Esophagus squamous epithelium (tissue), 5 donors: ENCODE results near the gene PHGDH. TPM values are rescaled to one million over a fixed set of nuclear protein-coding genes. Genes with fewer than 3 reads are reported as not detected.

Experiments used
- DNase-seq: peaks from one replicate; lab custom pipeline; 2025; lab: John Stamatoyannopoulos, UW
- H3K27ac ChIP-seq, 4 donors: fragments of 200-600 bp; sonication (generic); one replicate each; pipeline ENCODE4 v1.5.1; 2016 to 2019; ENCODE audit warnings: mild to moderate bottlenecking in 1 of 4
- H3K27me3 ChIP-seq, 4 donors: fragments of 200-600 bp; sonication (generic); 1 replicate in 3 of 4; 2 replicates in 1 of 4; pipeline versions ENCODE4 v1.5.1 to v1.6.0; 2017 to 2021; ENCODE audit warnings: antibody characterized with exemption in 1 of 4
- H3K36me3 ChIP-seq, 3 donors: fragments of 200-600 bp; sonication (generic); one replicate each; pipeline ENCODE4 v1.5.1; 2016 to 2019
- H3K4me1 ChIP-seq, 3 donors: fragments of 200-600 bp; sonication (generic); one replicate each; pipeline ENCODE4 v1.5.1; 2017 to 2019
- H3K4me3 ChIP-seq, 4 donors: fragments of 200-600 bp; sonication (generic); 1 replicate in 3 of 4; 2 replicates in 1 of 4; pipeline ENCODE4 v1.5.1; 2016 to 2019; ENCODE audit warnings: mild to moderate bottlenecking in 2 of 4, moderate library complexity in 1 of 4
- H3K9me3 ChIP-seq, 3 donors: fragments of 200-600 bp; sonication (generic); one replicate each; pipeline ENCODE4 v1.5.1; 2016 to 2019
- CTCF ChIP-seq, 6 experiments: fragments of 450-650 bp in 4 of 6; fragments of 200-600 bp in 2 of 6; sonication (generic) in 2 of 6; IDR thresholded peaks; one replicate each; pipeline ENCODE4 v1.5.1; 2016 to 2019; ENCODE audit warnings: antibody characterized with exemption in 6 of 6, mild to moderate bottlenecking in 4 of 6, moderate library complexity in 4 of 6
- POLR2A ChIP-seq, 4 donors: fragments of 450-650 bp; IDR thresholded peaks; one replicate each; pipeline ENCODE4 v1.6.1; 2017; ENCODE audit warnings: antibody characterized with exemption in 4 of 4, mild to moderate bottlenecking in 4 of 4, moderate library complexity in 3 of 4
- WGBS, 2 donors: methylation state at CpG; one replicate each; pipeline ENCODE4 v1.1.5; 2018; 5-methylcytosine and 5-hydroxymethylcytosine counted together
- intact Hi-C: fragments of 100-400 bp; cut with DNase I; formaldehyde crosslinking; loops from one replicate; pipeline ENCODE4 v1.15.0; 2022
- total RNA-seq, 4 donors: library from RNA; depleted of rRNA; stranded (reverse); fragments of >200 nt; gene quantifications; one replicate each; pipeline ENCODE4 v1.1.0, GENCODE V29; 2016
- donor health status: DM: yes; HTN: yes; CAD: no.

Gene PHGDH
- total RNA-seq, 4 donors from 2014 or later, result 34.5 to 89.7 (median 43.2) TPM

GRCh38 chr1:119713749-119714456 lies 2.2 kb downstream of the PHGDH start:
- H3K27me3 ChIP-seq, result peaks cover 0 to 12% (median 0%) of the 10 kb centered on the region in 4 donors
- H3K4me1 ChIP-seq, result peaks cover 10 to 47% (median 22%) of the 10 kb centered on the region in 3 donors
- no peak for DNase-seq
- peak overlapping the region in 1 of 4 donors; percentile 72 for H3K4me3 ChIP-seq
- peak overlapping the region; percentile 65 to 88 (median 86) for H3K27ac ChIP-seq
- no peaks in the 10 kb centered on the region for H3K9me3 ChIP-seq
- WGBS, 2 donors, result 60 to 64% methylated on average over 5 to 6 of the region's 6 CpGs
- TF ChIP-seq POLR2A (IDR thresholded peaks at IDR 0.05) (no peak), CTCF (IDR thresholded peaks at IDR 0.05) (no peak)
- intact Hi-C loops, result no loop called here
- no peaks in the 10 kb centered on the region for H3K36me3 ChIP-seq

- H3K27me3 ChIP-seq, result peaks cover 0 to 12% (median 0%) of the 10 kb centered on the region in 4 donors
- 71 to 74% methylated on average over 7 to 8 of the region's 8 CpGs for WGBS, 2 donors
- H3K36me3 ChIP-seq, result no peaks in the 10 kb centered on the region
- intact Hi-C loops, result no loop called here
- DNase-seq, result no peak
- peak overlapping the region in 3 of 4 donors; percentile 86 to 88 (median 87) for H3K27ac ChIP-seq
- H3K4me3 ChIP-seq, result peak overlapping the region in 1 of 4 donors; percentile 72
- TF ChIP-seq POLR2A (IDR thresholded peaks at IDR 0.05), result no peak
- no peak for TF ChIP-seq CTCF (IDR thresholded peaks at IDR 0.05)
- peaks cover 10 to 47% (median 22%) of the 10 kb centered on the region in 3 donors for H3K4me1 ChIP-seq
- H3K9me3 ChIP-seq, result no peaks in the 10 kb centered on the region
These were observed 2.8 kb downstream of the PHGDH start for GRCh38 chr1:119714583-119714982.

GRCh38 chr1:119715542-119715941 lies 3.8 kb downstream of the PHGDH start:
- 43 to 51% methylated on average over 5 of the region's 5 CpGs for whole genome bisulfite sequencing, 2 donors
- no peak for DNase-seq
- Histone ChIP-seq H3K27ac (peak overlapping the region in 3 of 4 donors; percentile 3 to 22 (median 22)), H3K36me3 (peaks cover 0 to under 1% (median 0%) of the 10 kb centered on the region in 3 donors), H3K4me3 (no peak overlapping the region), H3K27me3 (peaks cover 0 to 12% (median 0%) of the 10 kb centered on the region in 4 donors), H3K4me1 (peaks cover 10 to 47% (median 22%) of the 10 kb centered on the region in 3 donors), H3K9me3 (no peaks in the 10 kb centered on the region)
- TF ChIP-seq POLR2A (IDR thresholded peaks at IDR 0.05) (no peak), CTCF (IDR thresholded peaks at IDR 0.05) (no peak)
- intact Hi-C loops, result no loop called here

GRCh38 chr1:119718409-119718808 lies 6.7 kb downstream of the PHGDH start:
- TF ChIP-seq CTCF (IDR thresholded peaks at IDR 0.05) (no peak), POLR2A (IDR thresholded peaks at IDR 0.05) (no peak)
- H3K9me3 ChIP-seq, result no peaks in the 10 kb centered on the region
- DNase-seq, result no peak
- no peak overlapping the region for H3K4me3 ChIP-seq
- intact Hi-C loops, result no loop called here
- peaks cover 0 to 27% (median 0%) of the 10 kb centered on the region in 3 donors for H3K36me3 ChIP-seq
- H3K4me1 ChIP-seq, result peaks cover 10 to 26% (median 18%) of the 10 kb centered on the region in 3 donors
- no peak overlapping the region for H3K27ac ChIP-seq
- peaks cover 0 to 3% (median 0%) of the 10 kb centered on the region in 4 donors for H3K27me3 ChIP-seq

GRCh38 chr1:119718972-119719371 lies 7.2 kb downstream of the PHGDH start:
- no peaks in the 10 kb centered on the region for H3K27me3 ChIP-seq
- TF ChIP-seq POLR2A (IDR thresholded peaks at IDR 0.05), result no peak
- no peak for TF ChIP-seq CTCF (IDR thresholded peaks at IDR 0.05)
- no peak for DNase-seq

More at GRCh38 chr1:119718972-119719371, 7.2 kb downstream of the PHGDH start:
- intact Hi-C loops, result no loop called here
- WGBS, 2 donors, result 74 to 96% methylated on average over 3 of the region's 3 CpGs
- no peak overlapping the region for H3K27ac ChIP-seq
- H3K36me3 ChIP-seq, result peaks cover 0 to 33% (median 0%) of the 10 kb centered on the region in 3 donors
- H3K4me3 ChIP-seq, result no peak overlapping the region
- peaks cover 4 to 20% (median 14%) of the 10 kb centered on the region in 3 donors for H3K4me1 ChIP-seq
- no peaks in the 10 kb centered on the region for H3K9me3 ChIP-seq
